NCI-H526 treated with DMSO at 0.1 percent for 48 hours (cell line): Measurements from ENCODE around the gene PLCE1.

Source experiments
- DNase-seq: peaks from one replicate; lab custom pipeline; 2025; lab: John Stamatoyannopoulos, UW

Gene PLCE1

DNA sequence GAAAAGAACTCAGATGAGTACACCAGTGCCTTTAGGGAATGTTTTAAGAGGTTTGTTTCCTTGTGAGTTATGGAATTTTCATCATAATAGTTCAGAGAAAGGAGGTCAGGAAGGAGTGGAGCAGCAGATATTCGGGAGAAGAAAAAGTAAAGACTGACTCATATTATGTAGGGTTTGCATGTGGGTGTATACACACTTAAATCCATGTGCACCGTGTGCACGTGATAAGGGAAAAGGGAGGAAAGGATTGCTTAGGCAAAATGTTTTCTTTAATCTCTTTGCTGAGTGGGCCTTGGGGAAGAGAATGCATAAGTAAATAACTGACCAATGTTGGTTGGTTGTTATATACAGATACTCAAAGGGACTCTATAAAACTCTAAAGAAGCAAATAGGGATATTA lies 30.2 kb downstream of the PLCE1 start:
- DNase-seq: no peak

- no peak for DNase-seq
These were observed 30.7 kb downstream of the PLCE1 start for GRCh38 chr10:94024407-94024806.

- no peak for DNase-seq
These were observed 32.1 kb downstream of the PLCE1 start for GRCh38 chr10:94025806-94026205.

DNA sequence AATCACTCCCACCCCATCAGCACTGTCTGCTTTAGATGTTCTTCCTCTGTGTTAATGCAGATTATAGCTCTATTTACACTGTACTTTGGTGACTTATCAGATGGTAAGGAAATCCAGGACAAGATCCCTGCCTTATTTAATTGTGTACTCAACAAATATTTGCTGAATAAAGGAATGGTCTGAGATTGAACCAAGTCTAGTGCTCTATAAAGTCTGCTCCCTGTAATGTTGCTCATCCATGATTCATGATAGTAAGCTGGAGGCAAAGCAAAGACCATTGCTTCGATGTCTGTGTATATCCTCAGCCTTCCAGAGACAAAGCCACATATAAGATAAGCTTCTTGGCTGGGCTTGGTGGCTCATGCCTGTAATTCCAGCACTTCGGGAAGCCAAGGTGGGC lies 33.5 kb downstream of the PLCE1 start:
- DNase-seq: no peak

- no peak for DNase-seq
These were observed 36.2 kb downstream of the PLCE1 start for GRCh38 chr10:94029955-94030354.

DNA sequence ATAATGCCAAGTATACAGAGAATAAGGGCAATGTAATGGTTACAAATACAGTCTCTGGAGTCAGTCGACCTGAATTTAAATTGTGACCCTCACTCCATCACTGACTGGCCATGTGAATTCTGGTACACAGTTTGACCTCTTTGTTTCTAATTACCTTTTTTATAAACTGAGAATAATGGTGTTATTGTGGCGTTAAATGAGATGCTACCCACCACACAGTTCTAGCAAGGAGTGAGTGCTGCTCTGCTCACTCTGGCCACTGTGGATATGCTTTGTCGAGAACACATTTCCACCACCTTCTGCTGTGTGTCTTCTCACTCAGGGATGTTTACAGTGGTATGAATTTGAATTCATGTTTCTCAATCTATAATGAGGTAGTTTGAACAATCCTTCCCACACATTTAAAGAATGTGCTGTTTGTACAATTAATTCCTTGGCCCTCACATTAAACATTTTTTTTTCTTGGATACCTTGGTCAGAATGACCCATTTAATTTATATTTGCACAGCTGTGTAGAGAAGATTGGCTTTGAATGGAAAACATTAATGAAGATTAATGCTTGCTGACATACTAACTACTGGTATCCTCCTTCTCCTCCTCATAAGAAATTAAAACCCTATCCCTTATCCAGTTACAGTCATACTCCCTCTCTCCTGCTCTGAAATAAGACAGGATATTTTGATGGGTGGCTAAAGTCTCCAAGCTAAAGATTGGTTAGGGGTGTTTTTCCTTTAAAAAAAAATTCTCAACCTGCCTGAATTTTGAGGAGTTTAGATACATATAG lies 42.4 kb downstream of the PLCE1 start:
- no peak for DNase-seq

GRCh38 chr10:94036766-94037033 lies 43.0 kb downstream of the PLCE1 start:
- DNase-seq: no peak

DNA sequence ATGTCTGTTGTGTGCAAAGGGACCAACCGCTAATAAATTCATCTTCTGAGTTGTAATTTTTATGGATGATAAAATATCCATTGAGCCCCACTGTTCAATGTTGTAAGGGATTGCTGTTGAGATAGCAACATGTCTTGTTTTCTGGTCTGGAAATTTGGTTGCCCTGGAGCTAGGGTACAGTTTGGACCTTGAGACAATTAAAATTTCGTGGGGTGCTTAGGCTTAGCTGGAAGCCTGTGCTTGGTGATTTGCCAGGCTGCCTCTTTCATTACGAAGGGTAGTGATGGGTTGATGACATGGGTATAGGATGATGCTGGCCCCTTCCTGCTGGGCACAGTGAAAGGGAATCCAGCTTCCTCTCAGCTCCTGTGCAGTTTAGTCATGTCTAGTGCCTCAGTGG lies 43.6 kb downstream of the PLCE1 start:
- no peak for DNase-seq

DNA sequence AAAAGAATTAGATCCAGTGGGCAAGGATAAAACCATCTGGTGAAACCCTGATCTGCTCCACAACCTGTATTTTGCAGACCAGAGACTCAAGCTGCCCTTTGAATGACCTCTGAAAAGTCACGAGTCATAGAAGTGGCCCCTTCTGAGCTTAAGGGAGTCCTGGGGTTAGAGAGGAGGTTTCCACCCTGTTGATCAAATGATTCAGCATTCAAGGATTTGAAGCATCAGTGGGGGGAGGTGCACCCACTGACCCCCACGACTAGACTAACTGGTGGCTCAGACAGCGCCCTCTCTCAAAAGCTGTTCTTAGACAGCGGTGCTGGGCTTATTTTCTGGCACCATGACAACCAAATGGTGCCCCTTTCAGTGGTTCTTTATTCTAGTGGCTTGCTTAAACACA lies 44.3 kb downstream of the PLCE1 start:
- no peak for DNase-seq

- DNase-seq: no peak
These were observed 47.5 kb downstream of the PLCE1 start for GRCh38 chr10:94041206-94041605.

DNA sequence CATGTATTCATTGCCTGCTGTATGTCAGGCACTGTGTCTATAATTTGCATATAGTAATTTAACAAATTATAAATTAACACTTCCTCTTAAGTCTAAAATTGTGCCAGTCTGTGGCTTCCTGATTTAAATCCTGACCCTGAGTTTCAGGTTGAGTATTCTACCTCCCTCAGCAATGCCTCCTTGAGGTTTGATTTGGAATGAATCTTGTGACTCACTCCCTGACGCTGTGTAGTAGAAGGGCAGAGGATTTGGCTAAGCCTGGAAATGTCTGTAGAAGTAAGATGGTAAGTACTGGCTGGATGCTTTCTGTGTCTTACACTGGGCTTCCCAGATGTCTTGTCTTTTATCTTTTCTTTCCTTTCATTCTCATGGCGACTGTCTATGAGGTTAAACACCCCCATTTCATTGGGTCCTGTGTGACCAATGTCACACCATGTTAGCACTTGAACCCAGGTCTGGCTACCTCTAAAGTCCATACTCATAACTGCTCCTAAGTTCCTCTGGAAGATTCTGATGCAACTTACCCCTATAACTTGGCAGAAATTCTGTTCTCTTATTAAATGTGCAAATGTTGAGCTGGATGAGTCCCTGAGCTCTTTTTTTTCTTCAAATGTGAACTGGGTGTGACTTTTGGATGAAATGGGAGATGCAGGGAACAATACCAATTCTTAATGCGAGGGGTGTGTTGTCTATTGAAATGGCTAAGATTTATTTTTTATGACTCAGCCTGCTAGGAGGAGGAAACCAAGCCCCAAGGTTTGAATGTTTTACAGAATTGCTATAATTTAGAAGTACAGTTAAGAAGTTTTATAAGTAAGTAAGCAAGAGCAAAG lies 48.5 kb downstream of the PLCE1 start:
- no peak for DNase-seq

GRCh38 chr10:94042834-94043175 lies 49.1 kb downstream of the PLCE1 start:
- no peak for DNase-seq
